Right renal cortex interstitium (tissue), 3 donors: Measurements from ENCODE around the gene RYR2. TPM values are rescaled to one million over a fixed set of nuclear protein-coding genes. Genes with fewer than 3 reads are reported as not detected.
"Not testable (repeated sequence)": the region's sequence is repeated elsewhere in the genome, so short reads cannot be mapped to it uniquely, and the experiment has no call there.

ENCODE experiments used
- DNase-seq, 3 donors: peaks; one replicate each; pipeline ENCODE4 v3.0.0-alpha.2; 2013; ENCODE audit warnings: low read depth in 3 of 3, low spot score in 2 of 3
- polyA plus RNA-seq, 3 donors: library from polyadenylated mRNA; unstranded; fragments of 120-200 nt; gene quantifications; one replicate each; pipeline ENCODE4 v1.2.1, GENCODE V29; 2013; ENCODE audit not compliant: insufficient read length in 3 of 3

Gene RYR2
- polyA plus RNA-seq, 3 donors, result 1.2 to 2.3 (median 1.4) TPM

GRCh38 chr1:237071641-237072420 lies 29.8 kb downstream of the RYR2 start:
- no peak for DNase-seq

GRCh38 chr1:237074371-237075117 lies 32.6 kb downstream of the RYR2 start:
- DNase-seq, result no peak

- DNase-seq, result no peak
Measured at GRCh38 chr1:237084341-237085077, 42.5 kb downstream of the RYR2 start.

GRCh38 chr1:237091691-237092090 lies 49.7 kb downstream of the RYR2 start:
- DNase-seq, result no peak

GRCh38 chr1:237093691-237094090 lies 51.7 kb downstream of the RYR2 start:
- no peak for DNase-seq

- no peak for DNase-seq
Measured at GRCh38 chr1:237098541-237098940, 56.6 kb downstream of the RYR2 start.

GRCh38 chr1:237103021-237103420 lies 61.0 kb downstream of the RYR2 start:
- DNase-seq, result no peak

GRCh38 chr1:237104096-237104495 lies 62.1 kb downstream of the RYR2 start:
- DNase-seq, result no peak

- no peak for DNase-seq
Measured at GRCh38 chr1:237105826-237106225, 63.8 kb downstream of the RYR2 start.

- no peak for DNase-seq
Measured at GRCh38 chr1:237108297-237109040, 66.5 kb downstream of the RYR2 start.

- DNase-seq, result no peak
Measured at GRCh38 chr1:237111807-237112206, 69.8 kb downstream of the RYR2 start.

- no peak for DNase-seq
Measured at GRCh38 chr1:237112663-237113062, 70.7 kb downstream of the RYR2 start.

GRCh38 chr1:237115035-237115434 lies 73.1 kb downstream of the RYR2 start:
- no peak for DNase-seq

GRCh38 chr1:237119091-237119490 lies 77.1 kb downstream of the RYR2 start:
- no peak for DNase-seq

- no peak for DNase-seq
Measured at GRCh38 chr1:237120683-237121082, 78.7 kb downstream of the RYR2 start.

GRCh38 chr1:237124856-237125462 lies 83.0 kb downstream of the RYR2 start:
- no peak for DNase-seq

- DNase-seq, result no peak
Measured at GRCh38 chr1:237126180-237126579, 84.2 kb downstream of the RYR2 start.

GRCh38 chr1:237127301-237127700 lies 85.3 kb downstream of the RYR2 start:
- DNase-seq, result not testable (repeated sequence)

GRCh38 chr1:237133921-237134320 lies 91.9 kb downstream of the RYR2 start:
- no peak for DNase-seq

- no peak for DNase-seq
Measured at GRCh38 chr1:237134929-237135328, 92.9 kb downstream of the RYR2 start.
